ENCODE results near the gene BYSL.

DNA sequence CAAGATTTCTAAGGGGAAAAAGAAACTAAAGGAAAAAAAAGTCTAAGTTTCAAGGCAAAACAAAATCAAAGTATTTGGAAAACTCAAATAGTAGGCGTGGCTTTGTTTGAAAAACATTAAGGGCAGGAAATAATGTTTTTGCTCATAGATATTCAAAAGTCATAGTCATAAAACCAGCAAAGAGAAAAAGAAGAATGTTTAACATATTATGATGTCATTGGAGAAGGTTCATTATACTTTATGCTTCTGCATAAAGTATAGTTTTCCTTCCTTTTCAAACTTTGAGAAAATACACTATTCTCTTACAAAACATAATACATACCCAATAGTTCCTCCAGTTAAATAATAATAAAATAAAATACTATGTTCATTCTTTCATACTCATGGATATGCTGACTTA lies 39.8 kb upstream of the BYSL start:
- TF ChIP-seq, protein P1, sequence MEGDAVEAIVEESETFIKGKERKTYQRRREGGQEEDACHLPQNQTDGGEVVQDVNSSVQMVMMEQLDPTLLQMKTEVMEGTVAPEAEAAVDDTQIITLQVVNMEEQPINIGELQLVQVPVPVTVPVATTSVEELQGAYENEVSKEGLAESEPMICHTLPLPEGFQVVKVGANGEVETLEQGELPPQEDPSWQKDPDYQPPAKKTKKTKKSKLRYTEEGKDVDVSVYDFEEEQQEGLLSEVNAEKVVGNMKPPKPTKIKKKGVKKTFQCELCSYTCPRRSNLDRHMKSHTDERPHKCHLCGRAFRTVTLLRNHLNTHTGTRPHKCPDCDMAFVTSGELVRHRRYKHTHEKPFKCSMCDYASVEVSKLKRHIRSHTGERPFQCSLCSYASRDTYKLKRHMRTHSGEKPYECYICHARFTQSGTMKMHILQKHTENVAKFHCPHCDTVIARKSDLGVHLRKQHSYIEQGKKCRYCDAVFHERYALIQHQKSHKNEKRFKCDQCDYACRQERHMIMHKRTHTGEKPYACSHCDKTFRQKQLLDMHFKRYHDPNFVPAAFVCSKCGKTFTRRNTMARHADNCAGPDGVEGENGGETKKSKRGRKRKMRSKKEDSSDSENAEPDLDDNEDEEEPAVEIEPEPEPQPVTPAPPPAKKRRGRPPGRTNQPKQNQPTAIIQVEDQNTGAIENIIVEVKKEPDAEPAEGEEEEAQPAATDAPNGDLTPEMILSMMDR (IDR thresholded peaks at IDR 0.05) = no peak
- no peak for TF ChIP-seq EP300 (IDR thresholded peaks at IDR 0.05)
- TF ChIP-seq KDM1A (IDR thresholded peaks at IDR 0.05; ENCODE audit: low read depth) = no peak
- no peak for TF ChIP-seq PHF8 (IDR thresholded peaks at IDR 0.05; ENCODE audit: borderline replicate concordance, low read depth)
- no peak for TF ChIP-seq RAD21 (conservative IDR thresholded peaks at IDR 0.05 in 1 of 2, IDR thresholded peaks at IDR 0.05 in 1 of 2)
- no peak for TF ChIP-seq POLR2A (IDR thresholded peaks at IDR 0.05; ENCODE audit: low read length)
- TF ChIP-seq, protein P2, sequence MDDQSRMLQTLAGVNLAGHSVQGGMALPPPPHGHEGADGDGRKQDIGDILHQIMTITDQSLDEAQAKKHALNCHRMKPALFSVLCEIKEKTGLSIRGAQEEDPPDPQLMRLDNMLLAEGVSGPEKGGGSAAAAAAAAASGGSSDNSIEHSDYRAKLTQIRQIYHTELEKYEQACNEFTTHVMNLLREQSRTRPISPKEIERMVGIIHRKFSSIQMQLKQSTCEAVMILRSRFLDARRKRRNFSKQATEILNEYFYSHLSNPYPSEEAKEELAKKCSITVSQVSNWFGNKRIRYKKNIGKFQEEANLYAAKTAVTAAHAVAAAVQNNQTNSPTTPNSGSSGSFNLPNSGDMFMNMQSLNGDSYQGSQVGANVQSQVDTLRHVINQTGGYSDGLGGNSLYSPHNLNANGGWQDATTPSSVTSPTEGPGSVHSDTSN (IDR thresholded peaks at IDR 0.05) = no peak
- no peak for TF ChIP-seq JUN (IDR thresholded peaks at IDR 0.05)
- TF ChIP-seq MAFK (IDR thresholded peaks at IDR 0.05; ENCODE audit: partially characterized antibody) = no peak
- no peak for TF ChIP-seq NR3C1 (IDR thresholded peaks at IDR 0.05)
- TF ChIP-seq NPAS2 (CRISPR knock-in tag; IDR thresholded peaks at IDR 0.05; ENCODE audit: borderline replicate concordance) = no peak
- no peak for TF ChIP-seq ESRRA (IDR thresholded peaks at IDR 0.05; ENCODE audit: borderline replicate concordance, low read length)
